ENCODE results near the gene AHDC1.

AHDC1 gene

DNA sequence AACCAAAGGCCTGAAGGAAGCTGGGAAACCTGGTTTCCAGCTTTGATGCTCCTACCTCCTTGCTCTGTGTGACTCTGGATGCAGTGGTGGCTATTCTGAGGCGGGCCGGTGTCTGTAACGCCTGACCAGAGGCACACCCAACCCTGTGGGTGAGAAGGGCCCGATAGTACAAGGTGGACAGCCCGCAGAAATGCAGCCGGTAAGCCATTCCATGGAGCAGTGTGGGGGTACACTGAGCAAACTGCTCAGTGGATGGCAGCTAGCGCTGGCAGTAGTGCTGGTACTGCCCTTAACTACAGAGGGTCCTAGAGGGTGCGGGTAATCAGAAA, 36.0 kb downstream of the AHDC1 start:
- Histone ChIP-seq H3K36me3 (ENCODE audit: insufficient read depth, low read length) (peaks cover 18% of the 10 kb centered on the region), H4K20me1 (ENCODE audit: insufficient read depth, low read length) (peaks cover 88% of the 10 kb centered on the region), H2AFZ (ENCODE audit: low read depth, low read length) (no peak overlapping the region), H3K27ac (ENCODE audit: low read length) (no peak overlapping the region), H3K4me3 (ENCODE audit: low read depth in 1 of 2, low read length in 2 of 2) (no peak overlapping the region), H3K4me1 (ENCODE audit: insufficient read depth, low read length) (no peaks in the 10 kb centered on the region), H3K9ac (ENCODE audit: low read depth, low read length) (no peak overlapping the region), H3K9me3 (ENCODE audit: insufficient read depth, low read length, severe bottlenecking) (no peaks in the 10 kb centered on the region), H3K79me2 (ENCODE audit: insufficient read depth, low read length) (peaks cover 98% of the 10 kb centered on the region), H3K27me3 (ENCODE audit: insufficient read depth, low read length, poor library complexity) (no peaks in the 10 kb centered on the region), H3K4me2 (ENCODE audit: insufficient read depth, low read length) (no peak overlapping the region)
- TF ChIP-seq, protein P1, sequence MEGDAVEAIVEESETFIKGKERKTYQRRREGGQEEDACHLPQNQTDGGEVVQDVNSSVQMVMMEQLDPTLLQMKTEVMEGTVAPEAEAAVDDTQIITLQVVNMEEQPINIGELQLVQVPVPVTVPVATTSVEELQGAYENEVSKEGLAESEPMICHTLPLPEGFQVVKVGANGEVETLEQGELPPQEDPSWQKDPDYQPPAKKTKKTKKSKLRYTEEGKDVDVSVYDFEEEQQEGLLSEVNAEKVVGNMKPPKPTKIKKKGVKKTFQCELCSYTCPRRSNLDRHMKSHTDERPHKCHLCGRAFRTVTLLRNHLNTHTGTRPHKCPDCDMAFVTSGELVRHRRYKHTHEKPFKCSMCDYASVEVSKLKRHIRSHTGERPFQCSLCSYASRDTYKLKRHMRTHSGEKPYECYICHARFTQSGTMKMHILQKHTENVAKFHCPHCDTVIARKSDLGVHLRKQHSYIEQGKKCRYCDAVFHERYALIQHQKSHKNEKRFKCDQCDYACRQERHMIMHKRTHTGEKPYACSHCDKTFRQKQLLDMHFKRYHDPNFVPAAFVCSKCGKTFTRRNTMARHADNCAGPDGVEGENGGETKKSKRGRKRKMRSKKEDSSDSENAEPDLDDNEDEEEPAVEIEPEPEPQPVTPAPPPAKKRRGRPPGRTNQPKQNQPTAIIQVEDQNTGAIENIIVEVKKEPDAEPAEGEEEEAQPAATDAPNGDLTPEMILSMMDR (IDR thresholded peaks at IDR 0.05; ENCODE audit: borderline replicate concordance, extremely low read depth, low read length, poor library complexity, severe bottlenecking) = no peak
- TF ChIP-seq EZH2 (IDR thresholded peaks at IDR 0.05; ENCODE audit: borderline replicate concordance, low read depth, low read length, severe bottlenecking) = no peak
- ATAC-seq (ENCODE audit: insufficient read depth, low read depth) (peak; percentile 7; the same call in 1 of the 3 replicates), DNase-seq (no peak)

- Histone ChIP-seq H4K20me1 (ENCODE audit: insufficient read depth, low read length) (peaks cover 88% of the 10 kb centered on the region), H3K4me3 (ENCODE audit: low read depth in 1 of 2, low read length in 2 of 2) (no peak overlapping the region), H3K36me3 (ENCODE audit: insufficient read depth, low read length) (peaks cover 18% of the 10 kb centered on the region), H3K4me2 (ENCODE audit: insufficient read depth, low read length) (no peak overlapping the region), H3K27me3 (ENCODE audit: insufficient read depth, low read length, poor library complexity) (no peaks in the 10 kb centered on the region), H2AFZ (ENCODE audit: low read depth, low read length) (no peak overlapping the region), H3K9me3 (ENCODE audit: insufficient read depth, low read length, severe bottlenecking) (no peaks in the 10 kb centered on the region), H3K27ac (ENCODE audit: low read length) (no peak overlapping the region), H3K4me1 (ENCODE audit: insufficient read depth, low read length) (no peaks in the 10 kb centered on the region), H3K79me2 (ENCODE audit: insufficient read depth, low read length) (peaks cover 98% of the 10 kb centered on the region), H3K9ac (ENCODE audit: low read depth, low read length) (no peak overlapping the region)
- DNase-seq (no peak), ATAC-seq (ENCODE audit: insufficient read depth, low read depth) (no peak)
- TF ChIP-seq EZH2 (IDR thresholded peaks at IDR 0.05; ENCODE audit: borderline replicate concordance, low read depth, low read length, severe bottlenecking) = no peak
- TF ChIP-seq, protein P1 (IDR thresholded peaks at IDR 0.05; ENCODE audit: borderline replicate concordance, extremely low read depth, low read length, poor library complexity, severe bottlenecking) = no peak
Measured at GRCh38 chr1:27567146-27567526, 36.8 kb downstream of the AHDC1 start.

- H3K36me3 ChIP-seq (ENCODE audit: insufficient read depth, low read length) = peaks cover 18% of the 10 kb centered on the region
- H2AFZ ChIP-seq (ENCODE audit: low read depth, low read length) = no peak overlapping the region
- H3K4me3 ChIP-seq (ENCODE audit: low read depth in 1 of 2, low read length in 2 of 2) = no peak overlapping the region
- no peaks in the 10 kb centered on the region for H3K9me3 ChIP-seq (ENCODE audit: insufficient read depth, low read length, severe bottlenecking)
- no peaks in the 10 kb centered on the region for H3K27me3 ChIP-seq (ENCODE audit: insufficient read depth, low read length, poor library complexity)
- no peak overlapping the region for H3K27ac ChIP-seq (ENCODE audit: low read length)
- ATAC-seq (ENCODE audit: insufficient read depth, low read depth) (no peak), DNase-seq (no peak)
- peaks cover 98% of the 10 kb centered on the region for H3K79me2 ChIP-seq (ENCODE audit: insufficient read depth, low read length)
- H4K20me1 ChIP-seq (ENCODE audit: insufficient read depth, low read length) = peaks cover 88% of the 10 kb centered on the region
- no peak overlapping the region for H3K4me2 ChIP-seq (ENCODE audit: insufficient read depth, low read length)
- H3K9ac ChIP-seq (ENCODE audit: low read depth, low read length) = no peak overlapping the region
- no peak for TF ChIP-seq EZH2 (IDR thresholded peaks at IDR 0.05; ENCODE audit: borderline replicate concordance, low read depth, low read length, severe bottlenecking)
- TF ChIP-seq, protein P1 (IDR thresholded peaks at IDR 0.05; ENCODE audit: borderline replicate concordance, extremely low read depth, low read length, poor library complexity, severe bottlenecking) = no peak
- no peaks in the 10 kb centered on the region for H3K4me1 ChIP-seq (ENCODE audit: insufficient read depth, low read length)
Measured at GRCh38 chr1:27566462-27567145, 37.3 kb downstream of the AHDC1 start.
